ENCODE data around the gene LRRC10B.

Gene LRRC10B

DNA sequence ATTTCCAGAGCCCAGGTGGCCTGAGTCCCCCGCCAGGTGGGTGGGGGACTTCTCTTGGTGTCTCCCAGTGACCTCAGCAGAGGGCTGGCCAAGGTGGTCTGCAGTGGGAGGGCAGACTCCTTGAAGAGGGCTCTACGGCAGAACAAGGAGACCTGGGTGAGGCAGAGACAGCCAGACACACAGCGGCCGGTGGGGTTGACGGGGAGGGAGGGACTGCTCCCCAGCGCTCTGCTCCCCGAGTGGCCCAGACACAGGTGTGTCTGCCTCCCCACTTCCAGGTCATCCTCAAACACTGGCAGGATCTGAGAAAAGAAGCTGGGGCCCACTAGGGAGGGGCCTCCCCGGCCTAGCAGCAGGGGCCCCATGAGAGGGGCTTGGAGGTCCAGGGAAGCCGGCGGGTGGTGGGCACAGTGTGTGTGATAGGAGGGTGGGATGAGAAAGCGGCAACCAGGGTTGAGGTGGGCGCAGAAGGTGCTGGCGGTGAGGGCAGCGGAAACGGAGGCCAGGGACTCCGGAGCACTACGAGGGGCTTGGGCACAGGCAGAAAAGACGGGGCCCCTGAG, 42.2 kb downstream of the LRRC10B start:
- no peaks in the 10 kb centered on the region for H3K79me2 ChIP-seq (ENCODE audit: control insufficient read depth, insufficient read depth, low read length, poor library complexity)
- H3K4me2 ChIP-seq (ENCODE audit: low read length): no peak overlapping the region
- WGBS (ENCODE audit: extremely low coverage, insufficient coverage, insufficient read length): no CpG with 5 or more reads among the region's 18 CpGs
- no peak overlapping the region for H3K23ac ChIP-seq (ENCODE audit: low read length)
- no peak overlapping the region for H2BK5ac ChIP-seq (ENCODE audit: low read depth, low read length, poor library complexity)
- H2BK120ac ChIP-seq (ENCODE audit: insufficient read depth, low read length, poor library complexity): no peak overlapping the region
- H4K12ac ChIP-seq (ENCODE audit: low read depth, low read length): no peak overlapping the region
- H3K79me1 ChIP-seq (ENCODE audit: low read length): no peaks in the 10 kb centered on the region
- H2AK5ac ChIP-seq (ENCODE audit: low read length): no peak overlapping the region
- H3K4me1 ChIP-seq (ENCODE audit: control insufficient read depth in 1 of 2, insufficient read depth in 2 of 2, low read length in 2 of 2): peaks cover 4 to 5% of the 10 kb centered on the region in 2 experiments
- H2BK12ac ChIP-seq (ENCODE audit: low read length): no peak overlapping the region
- peaks cover 0 to under 1% of the 10 kb centered on the region in 2 experiments for H3K36me3 ChIP-seq (ENCODE audit: control insufficient read depth in 1 of 2, insufficient read depth in 2 of 2, low read length in 2 of 2)
- H3K27ac ChIP-seq (ENCODE audit: low read depth, low read length): no peak overlapping the region
- H3K27me3 ChIP-seq (ENCODE audit: insufficient read depth, low read length): peaks cover 2% of the 10 kb centered on the region
- DNase-seq: no peak
- H3K9me3 ChIP-seq (ENCODE audit: insufficient read depth, low read depth, low read length): peaks cover 3% of the 10 kb centered on the region
- no peak overlapping the region for H4K91ac ChIP-seq (ENCODE audit: low read depth, low read length)
- H4K8ac ChIP-seq (ENCODE audit: low read depth, low read length): no peak overlapping the region
- H3K9ac ChIP-seq (ENCODE audit: low read length): no peak overlapping the region
- no peak overlapping the region for H3K18ac ChIP-seq (ENCODE audit: low read length)
- H3K4me3 ChIP-seq (ENCODE audit: low read depth, low read length): no peak overlapping the region
- no peak overlapping the region for H3K4ac ChIP-seq (ENCODE audit: low read depth, low read length)
- no peak overlapping the region for H3K14ac ChIP-seq (ENCODE audit: low read length)
- no peak overlapping the region for H2AFZ ChIP-seq (ENCODE audit: insufficient read depth, low read length, poor library complexity)

DNA sequence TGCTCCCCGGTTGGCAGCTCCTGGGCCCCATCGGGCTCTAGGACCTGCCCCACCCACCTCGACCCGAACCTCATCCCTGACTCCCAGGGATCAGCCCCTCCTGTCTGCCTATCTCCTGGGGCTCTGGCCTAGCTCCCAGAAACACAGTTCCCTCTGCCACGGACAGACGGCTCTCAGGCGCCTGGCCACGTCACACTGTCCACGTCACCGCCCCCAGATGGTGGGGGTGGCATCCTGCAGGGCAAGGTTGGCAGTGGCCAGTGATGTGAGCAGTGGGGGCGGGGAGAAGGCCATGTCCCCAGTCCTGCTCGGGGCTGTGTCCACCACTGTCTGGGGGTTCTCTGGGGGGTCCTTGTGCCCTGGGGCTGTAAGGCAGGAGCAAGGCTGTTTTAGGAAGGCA, 43.1 kb downstream of the LRRC10B start:
- no peak overlapping the region for H3K14ac ChIP-seq (ENCODE audit: low read length)
- no peak for DNase-seq
- H3K27ac ChIP-seq (ENCODE audit: low read depth, low read length): no peak overlapping the region
- H3K4ac ChIP-seq (ENCODE audit: low read depth, low read length): no peak overlapping the region
- no peak overlapping the region for H3K18ac ChIP-seq (ENCODE audit: low read length)
- peaks cover 2% of the 10 kb centered on the region for H3K27me3 ChIP-seq (ENCODE audit: insufficient read depth, low read length)
- no peak overlapping the region for H2AFZ ChIP-seq (ENCODE audit: insufficient read depth, low read length, poor library complexity)
- H3K9me3 ChIP-seq (ENCODE audit: insufficient read depth, low read depth, low read length): peaks cover 3% of the 10 kb centered on the region
- no peak overlapping the region for H4K8ac ChIP-seq (ENCODE audit: low read depth, low read length)
- H2BK12ac ChIP-seq (ENCODE audit: low read length): no peak overlapping the region
- no peak overlapping the region for H3K23ac ChIP-seq (ENCODE audit: low read length)
- no peak overlapping the region for H2AK5ac ChIP-seq (ENCODE audit: low read length)
- H2BK120ac ChIP-seq (ENCODE audit: insufficient read depth, low read length, poor library complexity): no peak overlapping the region
- H3K79me2 ChIP-seq (ENCODE audit: control insufficient read depth, insufficient read depth, low read length, poor library complexity): no peaks in the 10 kb centered on the region
- no peaks in the 10 kb centered on the region for H3K36me3 ChIP-seq (ENCODE audit: control insufficient read depth in 1 of 2, insufficient read depth in 2 of 2, low read length in 2 of 2)
- WGBS (ENCODE audit: extremely low coverage, insufficient coverage, insufficient read length): no CpG with 5 or more reads among the region's 12 CpGs
- H3K79me1 ChIP-seq (ENCODE audit: low read length): no peaks in the 10 kb centered on the region
- no peak overlapping the region for H3K4me2 ChIP-seq (ENCODE audit: low read length)
- no peak overlapping the region for H3K4me3 ChIP-seq (ENCODE audit: low read depth, low read length)
- H3K4me1 ChIP-seq (ENCODE audit: control insufficient read depth in 1 of 2, insufficient read depth in 2 of 2, low read length in 2 of 2): peaks cover 4 to 5% of the 10 kb centered on the region in 2 experiments
- H4K12ac ChIP-seq (ENCODE audit: low read depth, low read length): no peak overlapping the region
- no peak overlapping the region for H4K91ac ChIP-seq (ENCODE audit: low read depth, low read length)
- no peak overlapping the region for H3K9ac ChIP-seq (ENCODE audit: low read length)
- H2BK5ac ChIP-seq (ENCODE audit: low read depth, low read length, poor library complexity): no peak overlapping the region

DNA sequence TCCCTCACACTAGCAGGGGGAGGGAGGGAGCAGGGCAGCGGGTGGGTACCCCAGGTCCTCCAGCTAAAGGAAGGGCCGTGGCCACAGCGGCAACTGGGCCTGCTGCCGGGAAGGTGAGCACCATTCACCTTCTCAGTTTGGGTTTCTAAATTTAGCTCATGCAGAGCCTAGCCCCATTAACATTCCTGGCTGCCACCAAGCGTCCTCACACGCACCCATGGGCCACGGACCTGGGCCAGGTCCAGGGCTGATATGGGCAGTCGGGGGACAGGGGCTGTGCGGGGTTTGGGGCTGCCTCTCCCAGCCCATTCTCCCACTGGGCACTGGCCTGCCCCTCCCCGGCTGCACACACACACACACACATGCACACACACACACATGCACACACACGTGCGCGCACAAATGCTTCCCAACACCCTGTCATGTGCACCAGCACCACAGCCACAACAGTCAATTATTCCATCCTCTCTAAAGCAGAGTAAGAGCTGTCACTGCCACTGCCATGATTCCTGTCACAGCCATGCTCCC, 43.6 kb downstream of the LRRC10B start:
- H4K12ac ChIP-seq (ENCODE audit: low read depth, low read length): no peak overlapping the region
- H2BK5ac ChIP-seq (ENCODE audit: low read depth, low read length, poor library complexity): no peak overlapping the region
- no peak overlapping the region for H3K4ac ChIP-seq (ENCODE audit: low read depth, low read length)
- no peak overlapping the region for H2AFZ ChIP-seq (ENCODE audit: insufficient read depth, low read length, poor library complexity)
- H3K4me1 ChIP-seq (ENCODE audit: control insufficient read depth in 1 of 2, insufficient read depth in 2 of 2, low read length in 2 of 2): peaks cover 3 to 5% of the 10 kb centered on the region in 2 experiments
- no CpG with 5 or more reads among the region's 13 CpGs for WGBS (ENCODE audit: extremely low coverage, insufficient coverage, insufficient read length)
- H3K79me2 ChIP-seq (ENCODE audit: control insufficient read depth, insufficient read depth, low read length, poor library complexity): no peaks in the 10 kb centered on the region
- H3K14ac ChIP-seq (ENCODE audit: low read length): no peak overlapping the region
- H3K4me3 ChIP-seq (ENCODE audit: low read depth, low read length): no peak overlapping the region
- no peak overlapping the region for H2BK120ac ChIP-seq (ENCODE audit: insufficient read depth, low read length, poor library complexity)
- H3K4me2 ChIP-seq (ENCODE audit: low read length): no peak overlapping the region
- H3K23ac ChIP-seq (ENCODE audit: low read length): no peak overlapping the region
- H3K79me1 ChIP-seq (ENCODE audit: low read length): no peaks in the 10 kb centered on the region
- no peak overlapping the region for H2AK5ac ChIP-seq (ENCODE audit: low read length)
- DNase-seq: no peak
- H3K9me3 ChIP-seq (ENCODE audit: insufficient read depth, low read depth, low read length): peaks cover 3% of the 10 kb centered on the region
- no peak overlapping the region for H3K18ac ChIP-seq (ENCODE audit: low read length)
- no peaks in the 10 kb centered on the region for H3K36me3 ChIP-seq (ENCODE audit: control insufficient read depth in 1 of 2, insufficient read depth in 2 of 2, low read length in 2 of 2)
- H4K91ac ChIP-seq (ENCODE audit: low read depth, low read length): no peak overlapping the region
- H2BK12ac ChIP-seq (ENCODE audit: low read length): no peak overlapping the region
- no peak overlapping the region for H3K9ac ChIP-seq (ENCODE audit: low read length)
- no peak overlapping the region for H3K27ac ChIP-seq (ENCODE audit: low read depth, low read length)
- H3K27me3 ChIP-seq (ENCODE audit: insufficient read depth, low read length): peaks cover 2% of the 10 kb centered on the region
- no peak overlapping the region for H4K8ac ChIP-seq (ENCODE audit: low read depth, low read length)

DNA sequence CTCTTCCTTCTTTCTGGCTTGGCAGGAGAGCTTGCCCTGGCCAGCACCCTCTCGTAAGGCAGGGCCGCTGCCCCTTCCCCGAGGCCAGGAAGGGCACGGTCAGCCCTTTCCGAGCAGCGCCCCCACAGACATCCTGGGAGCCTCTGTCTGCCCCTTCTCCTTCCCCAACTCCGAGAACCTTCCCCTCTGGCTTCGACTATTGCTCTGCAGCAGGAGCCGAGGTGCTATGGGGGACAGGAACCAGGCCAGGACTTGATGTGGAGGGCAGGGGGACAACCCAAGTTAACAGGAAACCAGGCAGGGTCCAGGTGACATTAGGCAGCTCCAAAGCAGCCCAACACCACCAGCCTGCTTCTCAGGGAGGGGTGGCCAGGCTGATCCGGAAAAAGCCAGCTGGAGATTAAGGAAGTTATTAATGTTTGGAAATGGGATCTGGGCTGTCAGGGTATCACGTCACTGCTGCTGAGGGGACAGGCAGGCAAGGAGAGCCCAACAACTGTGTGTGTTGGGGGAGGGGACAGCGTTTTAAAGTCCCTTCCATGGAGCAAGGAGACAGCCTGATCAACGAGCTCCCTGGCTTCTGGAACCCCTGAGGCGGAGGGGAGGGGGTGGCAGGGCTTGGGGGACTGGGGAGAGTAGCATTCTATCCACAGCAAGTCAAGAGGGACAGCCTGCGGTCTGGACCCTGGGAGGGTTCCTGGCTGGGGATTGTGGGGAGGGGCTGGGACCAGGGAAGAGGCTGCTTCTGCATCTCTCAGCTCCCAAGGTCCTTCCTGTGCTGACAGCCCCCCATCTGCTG, 45.0 kb downstream of the LRRC10B start:
- DNase-seq: no peak
- Histone ChIP-seq H4K91ac (ENCODE audit: low read depth, low read length) (no peak overlapping the region), H4K8ac (ENCODE audit: low read depth, low read length) (no peak overlapping the region), H4K12ac (ENCODE audit: low read depth, low read length) (no peak overlapping the region), H3K4me2 (ENCODE audit: low read length) (no peak overlapping the region), H3K9ac (ENCODE audit: low read length) (no peak overlapping the region), H3K18ac (ENCODE audit: low read length) (no peak overlapping the region), H3K36me3 (ENCODE audit: control insufficient read depth in 1 of 2, insufficient read depth in 2 of 2, low read length in 2 of 2) (no peaks in the 10 kb centered on the region), H2AK5ac (ENCODE audit: low read length) (no peak overlapping the region), H2BK120ac (ENCODE audit: insufficient read depth, low read length, poor library complexity) (no peak overlapping the region), H3K27ac (ENCODE audit: low read depth, low read length) (no peak overlapping the region), H3K23ac (ENCODE audit: low read length) (no peak overlapping the region), H3K27me3 (ENCODE audit: insufficient read depth, low read length) (peaks cover 2% of the 10 kb centered on the region), H3K4me1 (ENCODE audit: control insufficient read depth in 1 of 2, insufficient read depth in 2 of 2, low read length in 2 of 2) (peaks cover 3 to 5% of the 10 kb centered on the region in 2 experiments), H2BK5ac (ENCODE audit: low read depth, low read length, poor library complexity) (no peak overlapping the region), H3K14ac (ENCODE audit: low read length) (no peak overlapping the region), H3K4me3 (ENCODE audit: low read depth, low read length) (no peak overlapping the region), H2BK12ac (ENCODE audit: low read length) (no peak overlapping the region), H2AFZ (ENCODE audit: insufficient read depth, low read length, poor library complexity) (no peak overlapping the region), H3K4ac (ENCODE audit: low read depth, low read length) (no peak overlapping the region), H3K9me3 (ENCODE audit: insufficient read depth, low read depth, low read length) (peaks cover 3% of the 10 kb centered on the region), H3K79me2 (ENCODE audit: control insufficient read depth, insufficient read depth, low read length, poor library complexity) (no peaks in the 10 kb centered on the region), H3K79me1 (ENCODE audit: low read length) (no peaks in the 10 kb centered on the region)
- WGBS (ENCODE audit: extremely low coverage, insufficient coverage, insufficient read length): no CpG with 5 or more reads among the region's 15 CpGs

Data from trophoblast cell (in vitro differentiated cells and primary cell).